GM18873 (cell line): ENCODE data around the gene STKLD1.
"Not testable (repeated sequence)": the region's sequence is repeated elsewhere in the genome, so short reads cannot be mapped to it uniquely, and the experiment has no call there.

Experiments
- ATAC-seq: cut with Tn5 transposase; IDR thresholded peaks from one replicate; pipeline ENCODE4 v1.9.1; 2021; ENCODE audit warnings: mild to moderate bottlenecking, moderate library complexity, moderate number of reproducible peaks; ENCODE audit not compliant: unreplicated experiment, low FRiP score

STKLD1 gene

DNA sequence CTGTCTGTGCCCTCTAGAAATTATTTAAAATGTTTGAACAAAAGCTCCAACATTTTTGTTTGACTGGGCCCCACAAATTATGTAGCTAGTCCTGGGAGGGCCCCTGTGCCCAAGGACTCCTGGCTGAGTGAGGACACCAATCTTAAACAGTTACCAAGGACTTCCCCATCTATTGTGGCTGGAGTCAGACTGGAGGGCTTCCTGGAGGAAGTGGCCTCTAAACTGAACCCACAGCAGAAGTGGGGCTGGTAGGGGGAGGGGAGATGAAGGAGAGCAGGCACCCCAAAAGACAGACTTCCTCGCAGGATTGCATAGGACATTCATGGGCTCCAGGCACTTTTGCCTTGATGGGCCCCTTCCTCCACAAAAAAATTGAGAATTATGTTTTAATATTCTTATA lies 54.1 kb downstream of the STKLD1 start:
- ATAC-seq: no peak

DNA sequence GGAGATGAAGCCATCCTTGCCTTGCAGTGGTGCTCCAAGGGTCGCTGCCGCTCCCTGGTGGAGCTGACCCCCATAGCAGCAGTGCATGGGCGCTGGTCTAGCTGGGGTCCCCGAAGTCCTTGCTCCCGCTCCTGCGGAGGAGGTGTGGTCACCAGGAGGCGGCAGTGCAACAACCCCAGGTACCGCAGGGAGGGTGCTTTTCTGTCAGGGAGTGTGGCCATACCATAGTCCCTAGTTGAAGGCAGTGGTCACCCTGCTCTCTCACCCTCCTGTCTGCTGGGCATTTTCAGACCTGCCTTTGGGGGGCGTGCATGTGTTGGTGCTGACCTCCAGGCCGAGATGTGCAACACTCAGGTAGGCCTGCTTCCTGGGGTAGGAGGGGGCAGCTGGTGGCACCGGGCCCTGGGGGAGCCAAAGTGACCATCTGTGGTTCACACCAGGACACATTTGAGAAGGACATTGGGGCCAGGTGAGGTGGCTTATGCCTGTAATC lies 57.2 kb downstream of the STKLD1 start:
- ATAC-seq: no peak

DNA sequence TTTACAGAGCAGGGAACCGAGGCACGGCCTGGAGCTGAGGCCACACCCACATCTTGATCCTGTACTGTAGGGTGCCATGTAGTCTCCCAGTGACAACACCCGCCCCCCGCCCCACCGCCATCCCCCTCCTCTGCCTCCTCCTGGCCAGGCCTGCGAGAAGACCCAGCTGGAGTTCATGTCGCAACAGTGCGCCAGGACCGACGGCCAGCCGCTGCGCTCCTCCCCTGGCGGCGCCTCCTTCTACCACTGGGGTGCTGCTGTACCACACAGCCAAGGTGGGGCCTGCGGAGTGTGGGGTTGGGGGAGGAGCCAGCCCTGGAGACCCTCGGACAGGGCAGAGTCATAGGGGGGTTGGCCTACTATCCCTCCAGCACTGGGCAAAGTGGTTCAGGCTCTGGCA lies 60.5 kb downstream of the STKLD1 start:
- ATAC-seq: no peak

DNA sequence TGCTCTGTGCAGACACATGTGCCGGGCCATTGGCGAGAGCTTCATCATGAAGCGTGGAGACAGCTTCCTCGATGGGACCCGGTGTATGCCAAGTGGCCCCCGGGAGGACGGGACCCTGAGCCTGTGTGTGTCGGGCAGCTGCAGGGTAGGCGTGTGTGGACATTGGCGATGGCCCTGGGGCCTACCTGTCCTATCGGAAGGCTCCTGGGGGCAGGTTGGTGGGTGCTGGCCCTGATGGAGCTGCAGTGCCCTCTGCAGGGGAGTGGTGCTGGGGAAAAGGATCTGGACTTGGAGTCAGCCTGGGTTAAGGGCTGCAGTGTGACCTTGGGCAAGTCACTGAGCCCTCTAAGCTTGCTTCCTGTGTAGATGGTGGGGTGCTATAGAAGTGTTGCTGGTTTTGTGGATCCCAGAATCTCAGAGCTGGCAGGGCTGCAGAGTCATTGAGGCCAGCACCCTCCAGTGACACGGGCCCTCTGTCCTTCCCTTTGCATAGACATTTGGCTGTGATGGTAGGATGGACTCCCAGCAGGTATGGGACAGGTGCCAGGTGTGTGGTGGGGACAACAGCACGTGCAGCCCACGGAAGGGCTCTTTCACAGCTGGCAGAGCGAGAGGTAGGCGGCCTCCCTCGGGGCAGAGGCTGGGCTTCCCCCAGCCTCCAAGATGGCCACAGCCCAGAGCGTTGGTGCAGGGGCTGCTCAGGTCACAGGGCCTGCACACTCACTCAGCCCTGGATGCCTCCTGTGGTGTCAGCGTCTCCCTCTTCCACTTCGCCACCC lies 61.8 kb downstream of the STKLD1 start:
- no peak for ATAC-seq

DNA sequence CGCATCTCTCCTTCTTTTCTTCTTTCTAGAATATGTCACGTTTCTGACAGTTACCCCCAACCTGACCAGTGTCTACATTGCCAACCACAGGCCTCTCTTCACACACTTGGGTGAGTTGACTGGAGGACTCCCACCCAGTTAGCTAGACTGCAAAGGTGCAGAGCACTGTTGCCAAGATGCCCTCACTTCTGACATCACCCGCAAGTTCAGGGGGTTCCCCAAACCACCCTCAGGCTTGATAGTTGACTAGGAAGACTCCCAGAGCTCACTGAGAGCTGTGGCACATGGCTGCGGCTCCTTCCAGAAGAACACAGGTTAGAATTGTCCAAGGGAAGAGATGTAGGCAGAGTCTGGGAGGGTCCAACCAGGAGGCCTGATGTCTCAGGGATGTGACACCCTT lies 63.2 kb downstream of the STKLD1 start:
- no peak for ATAC-seq

DNA sequence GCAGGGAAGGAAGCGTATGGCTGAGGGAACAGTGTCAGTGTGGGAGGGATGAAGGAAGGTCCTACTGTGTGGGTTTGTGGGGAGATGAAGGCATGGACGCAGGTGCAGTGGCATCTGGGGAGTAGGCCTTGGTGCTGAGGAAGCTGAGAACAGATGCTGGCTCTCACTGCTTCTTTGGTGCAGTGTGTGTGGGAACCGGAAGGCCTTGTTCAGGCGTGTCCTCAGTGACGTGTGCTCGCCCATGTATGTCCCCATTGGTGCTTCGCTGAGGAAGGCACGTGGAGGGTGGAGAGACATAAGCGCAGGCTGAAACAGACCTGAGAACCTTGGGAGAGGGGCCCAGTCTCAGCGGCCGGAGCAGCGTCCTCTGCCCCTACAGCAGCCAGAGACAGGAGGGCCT lies 64.7 kb downstream of the STKLD1 start:
- no peak for ATAC-seq

DNA sequence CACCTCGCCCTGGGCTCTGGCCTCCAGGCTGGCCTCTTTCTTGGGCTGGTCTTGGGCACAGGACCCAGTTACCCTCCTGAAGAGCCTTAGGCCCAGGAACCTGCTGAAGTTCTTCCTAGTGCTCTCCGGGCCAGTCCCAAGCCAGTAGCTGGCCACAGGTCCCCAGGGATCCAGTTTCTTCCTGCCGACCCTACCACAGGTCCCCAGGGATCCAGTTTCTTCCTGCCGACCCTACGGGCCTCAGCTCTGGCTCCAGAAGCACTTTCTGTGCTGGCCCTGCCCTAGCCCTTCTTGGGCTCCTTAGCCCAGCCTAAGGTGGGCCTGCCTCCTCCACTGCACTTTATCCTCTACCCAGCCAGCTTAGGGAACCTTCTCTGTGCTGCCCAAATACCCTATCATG lies 65.4 kb downstream of the STKLD1 start:
- no peak for ATAC-seq

DNA sequence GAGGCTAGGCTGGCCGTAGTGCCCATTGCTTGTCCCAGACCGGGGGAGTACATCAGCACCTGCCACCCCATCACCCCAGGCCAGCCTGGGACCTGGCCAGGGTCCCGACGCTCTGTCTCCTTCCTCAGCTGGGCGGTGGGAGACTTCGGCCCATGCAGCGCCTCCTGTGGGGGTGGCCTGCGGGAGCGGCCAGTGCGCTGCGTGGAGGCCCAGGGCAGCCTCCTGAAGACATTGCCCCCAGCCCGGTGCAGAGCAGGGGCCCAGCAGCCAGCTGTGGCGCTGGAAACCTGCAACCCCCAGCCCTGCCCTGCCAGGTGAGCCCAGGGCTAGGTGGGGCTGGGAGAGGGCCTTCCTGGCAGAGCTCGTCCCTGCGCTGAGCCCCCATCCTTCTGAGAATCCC lies 67.1 kb downstream of the STKLD1 start:
- no peak for ATAC-seq

DNA sequence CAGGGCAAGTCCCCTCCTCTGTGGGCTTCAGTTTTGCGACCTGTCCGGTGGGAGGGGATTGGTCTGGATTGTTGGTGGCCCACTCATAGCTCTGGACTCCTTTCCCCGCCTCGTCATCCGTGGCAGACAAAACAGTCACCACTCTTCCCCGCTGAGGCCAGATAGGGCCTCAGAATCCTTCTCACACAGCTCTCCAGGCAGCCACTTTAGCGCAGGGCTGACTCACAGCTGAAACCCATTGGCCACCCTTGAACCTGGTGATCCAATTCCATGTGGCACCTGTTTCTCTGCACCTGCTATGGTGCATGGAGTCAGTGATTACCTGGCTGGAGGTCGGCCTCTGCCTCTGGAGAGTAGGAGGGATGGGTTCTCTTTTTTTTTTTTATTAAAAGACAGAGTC lies 67.8 kb downstream of the STKLD1 start:
- ATAC-seq: no peak

DNA sequence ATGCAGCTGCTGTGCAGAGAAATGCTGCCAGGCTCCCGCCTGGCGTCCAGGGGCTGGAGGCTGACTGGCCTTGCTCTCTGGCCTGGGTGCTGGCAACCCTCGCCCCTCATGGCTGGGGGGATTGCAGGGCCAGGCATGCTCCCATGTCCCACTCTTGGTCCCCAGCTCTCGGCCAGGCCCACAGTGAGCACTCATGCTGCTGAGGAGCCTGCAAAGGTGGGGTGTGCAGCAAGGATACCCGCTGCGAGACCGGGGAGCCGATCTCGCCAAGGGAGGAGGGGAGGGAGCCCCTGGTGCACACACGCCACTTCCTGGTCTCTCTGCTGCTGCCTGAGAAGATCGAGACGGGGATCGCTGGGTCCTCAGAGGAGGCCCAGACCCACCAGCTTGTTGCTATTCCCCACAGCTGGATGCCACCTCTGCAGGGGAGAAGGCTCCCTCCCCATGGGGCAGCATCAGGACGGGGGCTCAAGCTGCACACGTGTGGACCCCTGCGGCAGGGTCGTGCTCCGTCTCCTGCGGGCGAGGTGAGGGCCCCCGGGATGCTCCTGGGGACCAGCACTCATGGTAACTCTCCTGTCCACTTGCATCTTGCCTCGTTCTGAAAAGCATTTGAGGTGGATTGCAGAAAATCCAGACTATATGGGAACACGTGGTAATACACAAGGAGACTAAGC lies 69.3 kb downstream of the STKLD1 start:
- no peak for ATAC-seq

DNA sequence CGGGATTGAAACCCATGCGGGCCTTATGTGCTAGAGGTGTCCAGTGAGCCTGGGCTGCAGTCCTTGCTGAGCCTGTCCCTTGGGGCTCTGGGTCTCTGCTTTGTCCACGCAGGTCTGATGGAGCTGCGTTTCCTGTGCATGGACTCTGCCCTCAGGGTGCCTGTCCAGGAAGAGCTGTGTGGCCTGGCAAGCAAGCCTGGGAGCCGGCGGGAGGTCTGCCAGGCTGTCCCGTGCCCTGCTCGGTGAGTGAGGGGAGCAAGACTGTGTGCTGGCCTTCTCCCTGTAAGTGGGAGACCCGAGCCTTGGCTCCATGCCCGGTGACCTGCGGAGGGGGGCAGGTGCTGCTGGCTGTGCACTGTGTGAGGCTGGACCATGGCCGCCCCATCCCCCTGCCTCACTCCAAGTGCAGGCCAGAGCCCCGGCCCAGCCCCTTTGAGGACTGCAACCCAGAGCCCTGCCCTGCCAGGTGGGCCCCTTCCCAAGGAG lies 72.4 kb downstream of the STKLD1 start:
- ATAC-seq: no peak

DNA sequence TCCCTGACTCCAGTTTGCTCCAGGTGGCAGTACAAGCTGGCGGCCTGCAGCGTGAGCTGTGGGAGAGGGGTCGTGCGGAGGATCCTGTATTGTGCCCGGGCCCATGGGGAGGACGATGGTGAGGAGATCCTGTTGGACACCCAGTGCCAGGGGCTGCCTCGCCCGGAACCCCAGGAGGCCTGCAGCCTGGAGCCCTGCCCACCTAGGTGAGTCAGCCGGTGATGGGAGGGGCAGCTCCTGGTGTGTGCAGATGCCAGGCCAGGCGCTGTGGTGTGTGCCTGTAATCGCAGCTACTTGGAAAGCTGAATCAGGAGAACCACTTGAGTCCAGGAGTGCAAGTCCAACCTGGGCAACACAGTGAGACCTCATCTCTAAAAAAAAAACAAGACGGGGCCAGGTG lies 73.6 kb downstream of the STKLD1 start:
- ATAC-seq: no peak

DNA sequence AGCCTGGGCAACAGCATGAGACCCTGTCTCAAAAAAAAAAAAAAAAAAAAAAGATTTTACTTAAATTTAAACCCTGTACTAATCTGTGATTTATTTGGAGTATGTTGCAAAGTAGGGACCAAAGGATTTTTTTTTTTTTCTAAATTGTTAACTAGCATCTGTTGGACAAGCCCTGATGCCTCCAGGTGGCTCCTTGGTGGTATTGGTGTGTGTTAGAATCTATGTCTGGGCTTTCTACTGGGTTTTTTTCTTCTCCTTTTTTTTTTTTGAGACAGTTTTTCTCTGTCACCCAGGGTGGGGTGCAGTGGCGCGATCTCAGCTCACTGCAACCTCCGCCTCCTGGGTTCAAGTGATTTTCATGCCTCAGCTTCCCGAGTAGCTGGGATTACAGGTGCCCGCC lies 75.7 kb downstream of the STKLD1 start:
- ATAC-seq: not testable (repeated sequence)

DNA sequence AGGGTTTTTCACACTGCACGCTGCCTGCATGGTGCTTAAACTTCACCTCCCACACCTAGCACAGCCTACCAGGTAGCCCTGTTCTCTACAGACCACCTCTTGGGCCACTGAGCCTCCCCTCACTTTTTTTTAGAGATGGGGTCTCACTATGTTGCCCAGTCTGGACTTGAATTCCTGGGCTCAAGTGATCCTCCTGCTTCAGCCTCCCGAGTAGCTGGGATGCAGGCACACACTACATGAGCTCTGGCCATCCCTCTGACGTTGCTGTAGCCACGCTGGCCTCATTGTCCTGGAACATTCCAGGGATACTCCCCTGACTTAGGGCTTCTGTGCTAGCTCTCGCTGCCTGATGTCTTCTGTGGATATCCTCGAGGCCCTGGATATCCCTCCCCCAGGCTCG lies 76.4 kb downstream of the STKLD1 start:
- no peak for ATAC-seq

DNA sequence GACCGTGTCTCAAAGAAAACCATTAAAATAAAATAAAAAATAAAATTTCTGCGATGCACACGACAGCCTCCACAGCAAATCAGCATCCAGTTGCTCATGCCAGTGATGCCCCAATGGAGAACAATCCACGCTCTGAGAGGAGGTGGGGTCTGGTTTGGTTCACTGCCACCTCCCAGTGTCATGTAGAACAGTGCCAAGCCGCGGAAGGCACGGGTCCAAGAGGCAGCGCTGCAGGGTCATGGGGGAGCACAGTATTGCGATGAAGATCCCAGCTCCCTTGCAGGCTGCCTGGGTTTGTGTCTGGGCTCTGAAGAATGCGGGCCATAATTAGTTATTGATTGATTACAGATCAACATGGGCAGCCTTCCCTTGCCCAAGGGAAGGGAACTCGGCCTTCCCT lies 77.5 kb downstream of the STKLD1 start:
- no peak for ATAC-seq

DNA sequence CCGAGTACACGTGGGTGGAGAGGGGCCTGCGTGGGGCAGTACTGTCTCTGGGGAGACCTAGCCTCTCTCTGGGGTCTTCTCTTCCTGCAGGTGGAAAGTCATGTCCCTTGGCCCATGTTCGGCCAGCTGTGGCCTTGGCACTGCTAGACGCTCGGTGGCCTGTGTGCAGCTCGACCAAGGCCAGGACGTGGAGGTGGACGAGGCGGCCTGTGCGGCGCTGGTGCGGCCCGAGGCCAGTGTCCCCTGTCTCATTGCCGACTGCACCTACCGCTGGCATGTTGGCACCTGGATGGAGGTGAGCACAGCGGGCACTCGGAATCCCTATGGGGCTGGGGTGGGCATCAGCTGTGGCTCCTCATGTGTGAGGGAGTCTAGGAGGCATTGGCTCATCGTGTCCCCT lies 78.2 kb downstream of the STKLD1 start:
- no peak for ATAC-seq

DNA sequence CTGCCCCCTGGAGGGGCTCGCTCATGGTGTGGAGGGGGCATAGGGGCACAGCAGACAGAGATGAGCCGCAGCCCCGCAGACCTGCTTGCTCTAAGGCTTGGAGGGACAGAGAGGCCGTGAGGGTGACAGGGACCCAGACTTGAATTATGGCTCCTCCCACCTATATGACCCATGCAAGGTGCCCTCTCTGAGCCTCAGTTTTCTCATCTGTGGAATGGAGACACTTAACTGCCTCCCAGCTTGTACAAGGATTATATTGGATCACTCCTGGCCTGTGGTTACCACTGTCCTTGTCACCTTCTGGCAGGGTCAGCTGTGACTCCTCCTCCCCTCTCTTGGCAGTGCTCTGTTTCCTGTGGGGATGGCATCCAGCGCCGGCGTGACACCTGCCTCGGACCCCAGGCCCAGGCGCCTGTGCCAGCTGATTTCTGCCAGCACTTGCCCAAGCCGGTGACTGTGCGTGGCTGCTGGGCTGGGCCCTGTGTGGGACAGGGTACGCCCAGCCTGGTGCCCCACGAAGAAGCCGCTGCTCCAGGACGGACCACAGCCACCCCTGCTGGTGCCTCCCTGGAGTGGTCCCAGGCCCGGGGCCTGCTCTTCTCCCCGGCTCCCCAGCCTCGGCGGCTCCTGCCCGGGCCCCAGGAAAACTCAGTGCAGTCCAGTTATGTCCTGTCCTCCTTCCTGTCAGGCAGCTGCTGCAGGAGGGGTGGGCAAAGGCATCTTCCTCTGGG lies 78.9 kb downstream of the STKLD1 start:
- ATAC-seq: no peak
